Measurements from ENCODE around the gene RUNX1.
"Not testable (repeated sequence)": the region's sequence is repeated elsewhere in the genome, so short reads cannot be mapped to it uniquely, and the experiment has no call there.

The RUNX1 gene

GRCh38 chr21:34966881-34967280 is 82.2 kb downstream of the RUNX1 start:
- DNase-seq = not testable (repeated sequence)

- no peak for DNase-seq
These were observed 83.6 kb downstream of the RUNX1 start for GRCh38 chr21:34965200-34966174.

- no peak for DNase-seq
These were observed 86.4 kb downstream of the RUNX1 start for GRCh38 chr21:34962586-34963222.

- no peak for DNase-seq
These were observed 87.0 kb downstream of the RUNX1 start for GRCh38 chr21:34962136-34962535.

- no peak for DNase-seq
These were observed 88.4 kb downstream of the RUNX1 start for GRCh38 chr21:34960687-34961086.

- DNase-seq = no peak
These were observed 89.5 kb downstream of the RUNX1 start for GRCh38 chr21:34959607-34960006.

- no peak for DNase-seq
These were observed 91.1 kb downstream of the RUNX1 start for GRCh38 chr21:34958040-34958439.

GRCh38 chr21:34956416-34957316 is 92.4 kb downstream of the RUNX1 start:
- no peak for DNase-seq

- DNase-seq = no peak
These were observed 95.2 kb downstream of the RUNX1 start for GRCh38 chr21:34953950-34954349.

- DNase-seq = peak; percentile 37
These were observed 96.4 kb downstream of the RUNX1 start for GRCh38 chr21:34952701-34953100.

- not testable (repeated sequence) for DNase-seq
These were observed 97.2 kb downstream of the RUNX1 start for GRCh38 chr21:34951868-34952267.

GRCh38 chr21:34950980-34951379 is 98.1 kb downstream of the RUNX1 start:
- DNase-seq = no peak

GRCh38 chr21:34949499-34949898 is 99.6 kb downstream of the RUNX1 start:
- DNase-seq = no peak

- DNase-seq = no peak
These were observed 100.1 kb downstream of the RUNX1 start for GRCh38 chr21:34949030-34949429.

GRCh38 chr21:34948157-34948556 is 100.9 kb downstream of the RUNX1 start:
- DNase-seq = no peak

- no peak for DNase-seq
These were observed 102.1 kb downstream of the RUNX1 start for GRCh38 chr21:34946916-34947534.

- DNase-seq = peak; percentile 55
These were observed 102.7 kb downstream of the RUNX1 start for GRCh38 chr21:34946385-34946840.

- no peak for DNase-seq
These were observed 103.8 kb downstream of the RUNX1 start for GRCh38 chr21:34945288-34945687.

- DNase-seq = no peak
These were observed 104.9 kb downstream of the RUNX1 start for GRCh38 chr21:34944015-34944755.

GRCh38 chr21:34942911-34943310 is 106.2 kb downstream of the RUNX1 start:
- DNase-seq = no peak

- no peak for DNase-seq
These were observed 107.9 kb downstream of the RUNX1 start for GRCh38 chr21:34941162-34941561.

Measured in CD4-positive, alpha-beta T cell treated with Interleukin-6 for 4 hours (primary cell).